ENCODE data around the gene LLPH.

- TF ChIP-seq CTCF (IDR thresholded peaks at IDR 0.05) (no peak), POLR2A (IDR thresholded peaks at IDR 0.05) (no peak)
Observed at GRCh38 chr12:66143868-66144267, 13.3 kb upstream of the LLPH start.
